ENCODE results near the gene PODXL2. TPM values are rescaled to one million over a fixed set of nuclear protein-coding genes. Genes with fewer than 3 reads are reported as not detected.
"Not testable (repeated sequence)": the region's sequence is repeated elsewhere in the genome, so short reads cannot be mapped to it uniquely, and the experiment has no call there.

Gene PODXL2
- total and polyA plus RNA-seq, 4 donors: 1.3 to 4.0 (median 2.1) TPM

GRCh38 chr3:127600749-127601456, 28.1 kb upstream of the PODXL2 start:
- Histone ChIP-seq H3K4me3 (ENCODE audit: low read length in 2 of 2) (no peak overlapping the region), H3K4me1 (ENCODE audit: control insufficient read depth in 1 of 2, insufficient read depth in 2 of 2, low read length in 2 of 2) (no peaks in the 10 kb centered on the region), H3K9me3 (ENCODE audit: control insufficient read depth, low read length) (no peaks in the 10 kb centered on the region), H3K27me3 (ENCODE audit: control insufficient read depth in 1 of 2, insufficient read depth in 2 of 2, low read length in 1 of 2) (no peaks in the 10 kb centered on the region), H3K27ac (ENCODE audit: low read depth in 1 of 2, low read length in 2 of 2) (no peak overlapping the region), H3K36me3 (ENCODE audit: control insufficient read depth in 1 of 2, insufficient read depth in 2 of 2, low read length in 1 of 2) (no peaks in the 10 kb centered on the region)
- intact Hi-C loops (cut with DNase I): no loop called here
- no peak for DNase-seq
- no peak for ATAC-seq (ENCODE audit: low FRiP score)
- 85 to 87% methylated on average over 6 of the region's 6 CpGs for WGBS, 2 donors

GRCh38 chr3:127604035-127604434, 24.9 kb upstream of the PODXL2 start:
- no peaks in the 10 kb centered on the region for H3K36me3 ChIP-seq (ENCODE audit: control insufficient read depth in 1 of 2, insufficient read depth in 2 of 2, low read length in 1 of 2)
- no peaks in the 10 kb centered on the region for H3K4me1 ChIP-seq (ENCODE audit: control insufficient read depth in 1 of 2, insufficient read depth in 2 of 2, low read length in 2 of 2)
- no peak for ATAC-seq (ENCODE audit: low FRiP score)
- H3K27me3 ChIP-seq (ENCODE audit: control insufficient read depth in 1 of 2, insufficient read depth in 2 of 2, low read length in 1 of 2): no peaks in the 10 kb centered on the region
- no peaks in the 10 kb centered on the region for H3K9me3 ChIP-seq (ENCODE audit: control insufficient read depth, low read length)
- intact Hi-C loops (cut with DNase I): no loop called here
- DNase-seq: no peak
- no peak overlapping the region for H3K4me3 ChIP-seq (ENCODE audit: low read length in 2 of 2)
- WGBS, 2 donors: 85 to 87% methylated on average over 7 of the region's 7 CpGs
- H3K27ac ChIP-seq (ENCODE audit: low read depth in 1 of 2, low read length in 2 of 2): no peak overlapping the region

- Histone ChIP-seq H3K4me3 (ENCODE audit: low read length in 2 of 2) (no peak overlapping the region), H3K27me3 (ENCODE audit: control insufficient read depth in 1 of 2, insufficient read depth in 2 of 2, low read length in 1 of 2) (no peaks in the 10 kb centered on the region), H3K4me1 (ENCODE audit: control insufficient read depth in 1 of 2, insufficient read depth in 2 of 2, low read length in 2 of 2) (no peaks in the 10 kb centered on the region), H3K27ac (ENCODE audit: low read depth in 1 of 2, low read length in 2 of 2) (no peak overlapping the region), H3K36me3 (ENCODE audit: control insufficient read depth in 1 of 2, insufficient read depth in 2 of 2, low read length in 1 of 2) (no peaks in the 10 kb centered on the region), H3K9me3 (ENCODE audit: control insufficient read depth, low read length) (no peaks in the 10 kb centered on the region)
- WGBS, 2 donors: 92 to 95% methylated on average over 41 of the region's 41 CpGs
- ATAC-seq (ENCODE audit: low FRiP score) (peak; percentile 23), DNase-seq (no peak)
- intact Hi-C loops (cut with DNase I): no loop called here
These were observed 24.3 kb upstream of the PODXL2 start for GRCh38 chr3:127604546-127605165.

- H3K36me3 ChIP-seq (ENCODE audit: control insufficient read depth in 1 of 2, insufficient read depth in 2 of 2, low read length in 1 of 2); ATAC-seq (ENCODE audit: low FRiP score); intact Hi-C loops (cut with DNase I): not testable (repeated sequence)
These were observed 23.4 kb upstream of the PODXL2 start for GRCh38 chr3:127605547-127605946.

GRCh38 chr3:127606086-127606805, 22.7 kb upstream of the PODXL2 start:
- H3K9me3 ChIP-seq (ENCODE audit: control insufficient read depth, low read length): no peaks in the 10 kb centered on the region
- DNase-seq (no peak), ATAC-seq (ENCODE audit: low FRiP score) (no peak)
- H3K4me1 ChIP-seq (ENCODE audit: control insufficient read depth in 1 of 2, insufficient read depth in 2 of 2, low read length in 2 of 2): no peaks in the 10 kb centered on the region
- 93% methylated on average over 24 of the region's 24 CpGs for WGBS, 2 donors
- no peaks in the 10 kb centered on the region for H3K27me3 ChIP-seq (ENCODE audit: control insufficient read depth in 1 of 2, insufficient read depth in 2 of 2, low read length in 1 of 2)
- no peak overlapping the region for H3K4me3 ChIP-seq (ENCODE audit: low read length in 2 of 2)
- intact Hi-C loops (cut with DNase I): no loop called here
- no peaks in the 10 kb centered on the region for H3K36me3 ChIP-seq (ENCODE audit: control insufficient read depth in 1 of 2, insufficient read depth in 2 of 2, low read length in 1 of 2)
- no peak overlapping the region for H3K27ac ChIP-seq (ENCODE audit: low read depth in 1 of 2, low read length in 2 of 2)

More at GRCh38 chr3:127605547-127605946, 23.4 kb upstream of the PODXL2 start:
- H3K27ac ChIP-seq (ENCODE audit: low read depth in 1 of 2, low read length in 2 of 2); DNase-seq; H3K27me3 ChIP-seq (ENCODE audit: control insufficient read depth in 1 of 2, insufficient read depth in 2 of 2, low read length in 1 of 2); H3K9me3 ChIP-seq (ENCODE audit: control insufficient read depth, low read length); H3K4me3 ChIP-seq (ENCODE audit: low read length in 2 of 2); H3K4me1 ChIP-seq (ENCODE audit: control insufficient read depth in 1 of 2, insufficient read depth in 2 of 2, low read length in 2 of 2): not testable (repeated sequence)
- WGBS, 2 donors: 93 to 96% methylated on average over 7 of the region's 7 CpGs

GRCh38 chr3:127606981-127607595, 21.9 kb upstream of the PODXL2 start:
- intact Hi-C loops (cut with DNase I): no loop called here
- Histone ChIP-seq H3K36me3 (ENCODE audit: control insufficient read depth in 1 of 2, insufficient read depth in 2 of 2, low read length in 1 of 2) (no peaks in the 10 kb centered on the region), H3K4me3 (ENCODE audit: low read length in 2 of 2) (no peak overlapping the region), H3K27ac (ENCODE audit: low read depth in 1 of 2, low read length in 2 of 2) (no peak overlapping the region), H3K9me3 (ENCODE audit: control insufficient read depth, low read length) (no peaks in the 10 kb centered on the region), H3K27me3 (ENCODE audit: control insufficient read depth in 1 of 2, insufficient read depth in 2 of 2, low read length in 1 of 2) (no peaks in the 10 kb centered on the region), H3K4me1 (ENCODE audit: control insufficient read depth in 1 of 2, insufficient read depth in 2 of 2, low read length in 2 of 2) (no peaks in the 10 kb centered on the region)
- ATAC-seq (ENCODE audit: low FRiP score) (no peak), DNase-seq (peak in 1 of 2 donors; percentile 57)
- WGBS, 2 donors: 88 to 92% methylated on average over 17 of the region's 17 CpGs

GRCh38 chr3:127607675-127608361, 21.2 kb upstream of the PODXL2 start:
- no peaks in the 10 kb centered on the region for H3K27me3 ChIP-seq (ENCODE audit: control insufficient read depth in 1 of 2, insufficient read depth in 2 of 2, low read length in 1 of 2)
- no peak overlapping the region for H3K4me3 ChIP-seq (ENCODE audit: low read length in 2 of 2)
- H3K4me1 ChIP-seq (ENCODE audit: control insufficient read depth in 1 of 2, insufficient read depth in 2 of 2, low read length in 2 of 2): peaks cover 0 to under 1% of the 10 kb centered on the region in 2 donors
- WGBS, 2 donors: 89 to 91% methylated on average over 7 of the region's 7 CpGs
- intact Hi-C loops (cut with DNase I): no loop called here
- DNase-seq (peak in 1 of 2 donors; percentile 17), ATAC-seq (ENCODE audit: low FRiP score) (no peak)
- H3K9me3 ChIP-seq (ENCODE audit: control insufficient read depth, low read length): no peaks in the 10 kb centered on the region
- H3K36me3 ChIP-seq (ENCODE audit: control insufficient read depth in 1 of 2, insufficient read depth in 2 of 2, low read length in 1 of 2): no peaks in the 10 kb centered on the region
- H3K27ac ChIP-seq (ENCODE audit: low read depth in 1 of 2, low read length in 2 of 2): no peak overlapping the region

- peak in 1 of 2 donors; percentile 56 for DNase-seq
- no peaks in the 10 kb centered on the region for H3K9me3 ChIP-seq (ENCODE audit: control insufficient read depth, low read length)
- no peak overlapping the region for H3K27ac ChIP-seq (ENCODE audit: low read depth in 1 of 2, low read length in 2 of 2)
- H3K4me1 ChIP-seq (ENCODE audit: control insufficient read depth in 1 of 2, insufficient read depth in 2 of 2, low read length in 2 of 2): peaks cover 0 to 3% of the 10 kb centered on the region in 2 donors
- ATAC-seq (ENCODE audit: low FRiP score): no peak
- H3K27me3 ChIP-seq (ENCODE audit: control insufficient read depth in 1 of 2, insufficient read depth in 2 of 2, low read length in 1 of 2): no peaks in the 10 kb centered on the region
- intact Hi-C loops (cut with DNase I): no loop called here
- WGBS, 2 donors: 94 to 96% methylated on average over 14 of the region's 14 CpGs
- H3K36me3 ChIP-seq (ENCODE audit: control insufficient read depth in 1 of 2, insufficient read depth in 2 of 2, low read length in 1 of 2): no peaks in the 10 kb centered on the region
- H3K4me3 ChIP-seq (ENCODE audit: low read length in 2 of 2): no peak overlapping the region
These were observed 20.6 kb upstream of the PODXL2 start for GRCh38 chr3:127608362-127608718.
